LNCAP (cell line): ENCODE measurements around the gene CCDC88B.

Source experiments
- TF ChIP-seq, protein P1 (sequence below): fragments of 450-650 bp; IDR thresholded peaks from 2 replicates; pipeline ENCODE4 v1.5.1; 2017; ENCODE audit warnings: mild to moderate bottlenecking

The CCDC88B gene

GRCh38 chr11:64349025-64349387 is 9.0 kb downstream of the CCDC88B start:
- TF ChIP-seq, protein P1, sequence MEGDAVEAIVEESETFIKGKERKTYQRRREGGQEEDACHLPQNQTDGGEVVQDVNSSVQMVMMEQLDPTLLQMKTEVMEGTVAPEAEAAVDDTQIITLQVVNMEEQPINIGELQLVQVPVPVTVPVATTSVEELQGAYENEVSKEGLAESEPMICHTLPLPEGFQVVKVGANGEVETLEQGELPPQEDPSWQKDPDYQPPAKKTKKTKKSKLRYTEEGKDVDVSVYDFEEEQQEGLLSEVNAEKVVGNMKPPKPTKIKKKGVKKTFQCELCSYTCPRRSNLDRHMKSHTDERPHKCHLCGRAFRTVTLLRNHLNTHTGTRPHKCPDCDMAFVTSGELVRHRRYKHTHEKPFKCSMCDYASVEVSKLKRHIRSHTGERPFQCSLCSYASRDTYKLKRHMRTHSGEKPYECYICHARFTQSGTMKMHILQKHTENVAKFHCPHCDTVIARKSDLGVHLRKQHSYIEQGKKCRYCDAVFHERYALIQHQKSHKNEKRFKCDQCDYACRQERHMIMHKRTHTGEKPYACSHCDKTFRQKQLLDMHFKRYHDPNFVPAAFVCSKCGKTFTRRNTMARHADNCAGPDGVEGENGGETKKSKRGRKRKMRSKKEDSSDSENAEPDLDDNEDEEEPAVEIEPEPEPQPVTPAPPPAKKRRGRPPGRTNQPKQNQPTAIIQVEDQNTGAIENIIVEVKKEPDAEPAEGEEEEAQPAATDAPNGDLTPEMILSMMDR, result no peak

DNA sequence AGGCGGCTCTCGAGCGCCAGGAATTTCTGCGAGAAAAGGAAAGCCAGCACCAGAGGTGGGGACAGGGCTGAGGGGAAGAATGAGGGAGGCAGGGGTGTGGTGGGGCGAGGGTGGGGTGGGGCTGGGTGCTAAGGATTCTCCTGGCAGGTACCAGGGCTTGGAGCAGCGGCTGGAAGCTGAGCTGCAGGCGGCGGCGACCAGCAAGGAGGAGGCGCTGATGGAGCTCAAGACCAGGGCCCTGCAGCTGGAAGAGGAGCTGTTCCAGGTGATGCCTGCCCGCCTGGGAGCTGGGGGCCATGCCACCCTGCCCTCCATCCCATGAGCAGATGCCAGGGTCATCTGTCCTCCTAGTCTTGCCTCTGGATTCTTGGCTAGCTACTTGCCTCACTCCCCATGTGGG is 9.4 kb downstream of the CCDC88B start:
- TF ChIP-seq, protein P1, result no peak

- TF ChIP-seq, protein P1, result no peak
Measured at GRCh38 chr11:64351136-64351631, 11.2 kb downstream of the CCDC88B start.

DNA sequence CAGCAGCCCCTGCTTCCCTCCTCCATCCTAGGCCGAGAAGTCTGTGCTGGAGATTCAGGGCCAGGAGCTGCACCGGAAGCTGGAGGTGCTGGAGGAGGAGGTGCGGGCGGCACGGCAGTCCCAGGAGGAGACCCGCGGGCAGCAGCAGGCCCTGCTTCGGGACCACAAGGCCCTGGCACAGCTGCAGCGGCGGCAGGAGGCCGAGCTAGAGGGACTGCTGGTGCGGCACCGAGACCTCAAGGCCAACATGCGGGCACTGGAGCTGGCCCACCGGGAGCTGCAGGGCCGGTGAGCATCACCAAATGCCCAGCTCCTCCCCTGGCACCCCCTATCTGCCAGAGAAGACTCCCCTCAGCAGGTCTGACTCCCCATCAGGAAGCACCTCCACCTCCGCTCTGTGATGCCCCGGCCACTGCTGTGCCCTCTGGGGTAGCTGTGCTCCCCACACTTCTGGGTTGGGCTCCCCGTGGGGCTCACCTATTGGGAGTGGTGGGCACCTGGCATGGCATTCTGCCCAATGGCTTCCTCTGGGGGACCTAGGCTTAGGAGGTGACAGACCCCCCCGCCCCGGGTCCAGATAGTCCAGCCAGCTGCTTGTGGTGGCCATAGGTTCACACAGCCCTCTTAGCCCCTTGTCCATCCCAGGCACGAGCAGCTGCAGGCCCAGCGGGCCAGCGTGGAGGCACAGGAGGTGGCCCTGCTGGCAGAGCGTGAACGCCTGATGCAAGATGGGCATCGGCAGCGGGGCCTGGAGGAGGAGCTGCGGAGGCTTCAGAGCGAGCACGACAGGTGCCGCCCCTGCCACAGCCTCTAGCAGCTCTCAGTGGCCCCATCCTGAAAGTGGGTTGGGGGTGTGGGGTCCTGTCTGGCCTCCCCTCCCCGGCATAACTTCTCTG is 12.3 kb downstream of the CCDC88B start:
- TF ChIP-seq, protein P1, result no peak

DNA sequence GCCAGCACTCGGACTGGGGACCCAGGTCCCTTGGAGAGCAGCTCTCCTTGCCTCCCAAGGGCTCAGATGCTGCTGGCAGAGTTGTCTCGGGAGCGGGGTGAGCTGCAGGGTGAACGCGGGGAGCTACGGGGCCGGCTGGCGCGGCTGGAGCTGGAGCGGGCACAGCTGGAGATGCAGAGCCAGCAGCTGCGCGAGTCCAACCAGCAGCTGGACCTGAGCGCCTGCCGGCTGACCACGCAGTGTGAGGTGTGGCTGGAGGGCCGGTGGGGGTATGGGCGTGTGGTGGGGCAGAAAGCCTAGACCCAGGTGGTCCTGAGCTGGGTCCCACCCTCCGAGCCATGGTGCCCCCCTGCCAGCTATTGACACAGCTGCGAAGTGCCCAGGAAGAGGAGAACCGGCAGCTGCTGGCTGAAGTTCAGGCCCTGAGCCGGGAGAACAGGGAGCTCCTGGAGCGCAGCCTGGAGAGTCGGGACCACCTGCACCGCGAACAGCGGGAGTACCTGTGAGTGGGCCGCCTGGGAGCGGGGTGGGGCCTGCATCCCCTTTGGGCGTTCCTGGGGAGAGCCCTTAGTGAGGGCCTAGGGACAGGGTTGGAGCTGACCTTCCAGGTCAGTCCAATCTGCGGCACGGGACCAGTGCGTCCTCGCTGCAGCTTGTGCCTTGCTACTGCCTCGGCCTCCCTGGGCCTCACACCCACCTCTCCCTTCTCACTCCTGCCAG is 13.2 kb downstream of the CCDC88B start:
- TF ChIP-seq, protein P1, result no peak

- TF ChIP-seq, protein P1, result no peak
Measured at GRCh38 chr11:64353715-64354506, 13.9 kb downstream of the CCDC88B start.
